Measurements from ENCODE around the gene ATP4B. TPM values are rescaled to one million over a fixed set of nuclear protein-coding genes. Genes with fewer than 3 reads are reported as not detected.

The ATP4B gene
- total RNA-seq, 1 experiment from 2014 or later, result not detected

DNA sequence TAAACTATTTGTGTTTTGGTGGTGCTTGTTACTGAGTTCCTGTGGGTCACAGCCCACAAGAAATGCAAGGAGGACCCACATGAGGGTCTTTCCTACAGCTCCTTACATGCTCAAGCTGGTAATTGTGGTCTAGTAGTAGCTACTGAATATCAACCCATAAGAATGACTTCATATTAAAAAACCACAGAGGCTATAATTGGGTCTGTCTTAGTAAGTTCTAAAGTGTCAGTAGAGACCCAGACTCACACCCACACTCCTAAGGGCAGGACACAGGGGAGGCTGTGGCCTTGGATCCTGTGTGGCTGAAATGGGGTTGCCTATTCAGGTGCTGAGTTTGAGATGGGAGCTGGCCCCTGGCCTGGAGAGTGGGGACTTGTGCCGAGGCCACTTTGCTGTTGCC, 53.8 kb downstream of the ATP4B start:
- intact Hi-C loops (cut with micrococcal nuclease), result no loop called here

More for the DNA sequence above, 53.8 kb downstream of the ATP4B start:
- Histone ChIP-seq H3K36me3 (ENCODE audit: control insufficient read depth in 1 of 2, insufficient read depth in 2 of 2, low read length in 2 of 2) (peaks cover 2 to 45% of the 10 kb centered on the region in 2 experiments; a peak in 3 of 4 replicates), H3K4me2 (ENCODE audit: low read length) (no peak overlapping the region), H3K27ac (ENCODE audit: low read depth, low read length) (no peak overlapping the region), H3K9me3 (ENCODE audit: control insufficient read depth in 1 of 2, insufficient read depth in 1 of 2, low read depth in 1 of 2, low read length in 2 of 2) (no peaks in the 10 kb centered on the region), H4K20me1 (ENCODE audit: insufficient read depth) (no peaks in the 10 kb centered on the region), H3K27me3 (ENCODE audit: insufficient read depth, low read length) (no peaks in the 10 kb centered on the region), H3K4me1 (ENCODE audit: control insufficient read depth in 1 of 2, insufficient read depth in 2 of 2, low read length in 2 of 2) (no peaks in the 10 kb centered on the region), H3K4me3 (replicated peaks in 1 of 2; ENCODE audit: low read depth in 1 of 2, low read length in 2 of 2) (no peak overlapping the region), H3K79me2 (ENCODE audit: insufficient read depth, low read length) (peaks cover 100% of the 10 kb centered on the region), H2AFZ (ENCODE audit: low read depth, low read length, poor library complexity, severe bottlenecking) (no peak overlapping the region), H3K9ac (ENCODE audit: low read length) (no peak overlapping the region), H3K9me2 (ENCODE audit: insufficient read depth) (no peaks in the 10 kb centered on the region)
- BruUV-seq (replicated peaks), result no TSS peak
- CTCF ChIA-PET, result no interaction called here
- POLR2A ChIA-PET, result no interaction called here
- ATAC-seq, result no peak
- RAD21 ChIA-PET (ENCODE audit: low non-redundant PET in 1 of 2, low total read pairs in 2 of 2, uncharacterized antibody in 2 of 2, unreplicated experiment in 2 of 2), result interaction anchor here in 1 of 2 experiments (0.7 kb wide), 1 partner anchor 564 kb away, joined by 3 read pairs; no protein-coding TSS in a partner anchor
- no peak for DNase-seq (ENCODE audit: low read depth, low spot score)
- TF ChIP-seq, protein P1, sequence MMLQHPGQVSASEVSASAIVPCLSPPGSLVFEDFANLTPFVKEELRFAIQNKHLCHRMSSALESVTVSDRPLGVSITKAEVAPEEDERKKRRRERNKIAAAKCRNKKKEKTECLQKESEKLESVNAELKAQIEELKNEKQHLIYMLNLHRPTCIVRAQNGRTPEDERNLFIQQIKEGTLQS (IDR thresholded peaks at IDR 0.05), result no peak
- no peak for TF ChIP-seq RAD21 (IDR thresholded peaks at IDR 0.05; ENCODE audit: low read depth)
- no peak for TF ChIP-seq CEBPB (IDR thresholded peaks at IDR 0.05; ENCODE audit: low read depth)
- no peak for TF ChIP-seq ZNF274 (IDR thresholded peaks at IDR 0.05; ENCODE audit: low read depth, low read length)
- TF ChIP-seq, protein P2, sequence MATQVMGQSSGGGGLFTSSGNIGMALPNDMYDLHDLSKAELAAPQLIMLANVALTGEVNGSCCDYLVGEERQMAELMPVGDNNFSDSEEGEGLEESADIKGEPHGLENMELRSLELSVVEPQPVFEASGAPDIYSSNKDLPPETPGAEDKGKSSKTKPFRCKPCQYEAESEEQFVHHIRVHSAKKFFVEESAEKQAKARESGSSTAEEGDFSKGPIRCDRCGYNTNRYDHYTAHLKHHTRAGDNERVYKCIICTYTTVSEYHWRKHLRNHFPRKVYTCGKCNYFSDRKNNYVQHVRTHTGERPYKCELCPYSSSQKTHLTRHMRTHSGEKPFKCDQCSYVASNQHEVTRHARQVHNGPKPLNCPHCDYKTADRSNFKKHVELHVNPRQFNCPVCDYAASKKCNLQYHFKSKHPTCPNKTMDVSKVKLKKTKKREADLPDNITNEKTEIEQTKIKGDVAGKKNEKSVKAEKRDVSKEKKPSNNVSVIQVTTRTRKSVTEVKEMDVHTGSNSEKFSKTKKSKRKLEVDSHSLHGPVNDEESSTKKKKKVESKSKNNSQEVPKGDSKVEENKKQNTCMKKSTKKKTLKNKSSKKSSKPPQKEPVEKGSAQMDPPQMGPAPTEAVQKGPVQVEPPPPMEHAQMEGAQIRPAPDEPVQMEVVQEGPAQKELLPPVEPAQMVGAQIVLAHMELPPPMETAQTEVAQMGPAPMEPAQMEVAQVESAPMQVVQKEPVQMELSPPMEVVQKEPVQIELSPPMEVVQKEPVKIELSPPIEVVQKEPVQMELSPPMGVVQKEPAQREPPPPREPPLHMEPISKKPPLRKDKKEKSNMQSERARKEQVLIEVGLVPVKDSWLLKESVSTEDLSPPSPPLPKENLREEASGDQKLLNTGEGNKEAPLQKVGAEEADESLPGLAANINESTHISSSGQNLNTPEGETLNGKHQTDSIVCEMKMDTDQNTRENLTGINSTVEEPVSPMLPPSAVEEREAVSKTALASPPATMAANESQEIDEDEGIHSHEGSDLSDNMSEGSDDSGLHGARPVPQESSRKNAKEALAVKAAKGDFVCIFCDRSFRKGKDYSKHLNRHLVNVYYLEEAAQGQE (IDR thresholded peaks at IDR 0.05; ENCODE audit: low read depth), result no peak
